ENCODE results near the gene OGDH. TPM values are rescaled to one million over a fixed set of nuclear protein-coding genes. Genes with fewer than 3 reads are reported as not detected.

The OGDH gene
- total RNA-seq, 1 donor from 2014 or later: 73.7 TPM

GRCh38 chr7:44575054-44575453 lies 31.4 kb upstream of the OGDH start:
- peaks cover 76% of the 10 kb centered on the region for H3K79me2 ChIP-seq (ENCODE audit: insufficient read depth, low read length)
- TF ChIP-seq EZH2 (IDR thresholded peaks at IDR 0.05; ENCODE audit: insufficient read depth, low read length): no peak
- no peak overlapping the region for H3K27ac ChIP-seq (ENCODE audit: low read depth, low read length)
- peak overlapping the region; percentile 98 for H3K4me3 Mint-ChIP-seq (ENCODE audit: unreplicated experiment)
- H3K27ac Mint-ChIP-seq (ENCODE audit: unreplicated experiment): peak overlapping the region; percentile 14
- peaks cover 34% of the 10 kb centered on the region for H4K20me1 ChIP-seq (ENCODE audit: insufficient read depth, low read length)
- peaks cover 31% of the 10 kb centered on the region for H3K4me1 Mint-ChIP-seq (ENCODE audit: low read depth, unreplicated experiment)
- peaks cover 51% of the 10 kb centered on the region for H3K36me3 ChIP-seq (ENCODE audit: insufficient read depth, low read length)
- no peaks in the 10 kb centered on the region for H3K9me3 Mint-ChIP-seq (ENCODE audit: unreplicated experiment)
- no peak for DNase-seq (ENCODE audit: low read depth)
- H3K9me3 ChIP-seq (ENCODE audit: insufficient read depth, low read depth, low read length): no peaks in the 10 kb centered on the region
- H3K27me3 Mint-ChIP-seq (ENCODE audit: low read depth, unreplicated experiment): no peaks in the 10 kb centered on the region
- no peak overlapping the region for H3K4me3 ChIP-seq (ENCODE audit: insufficient read depth, low read depth, low read length)
- peak overlapping the region; percentile 98 for H3K9ac ChIP-seq (ENCODE audit: low read length)
- no peak for FAIRE-seq
- no peak overlapping the region for H2AFZ ChIP-seq (ENCODE audit: low read depth, low read length)
- H3K27me3 ChIP-seq (ENCODE audit: insufficient read depth, low read length): no peaks in the 10 kb centered on the region
- H3K36me3 Mint-ChIP-seq (ENCODE audit: low read depth, unreplicated experiment): peaks cover 17% of the 10 kb centered on the region
- peak overlapping the region; percentile 96 for H3K4me2 ChIP-seq (ENCODE audit: low read length)
- peaks cover 20% of the 10 kb centered on the region for H3K4me1 ChIP-seq (ENCODE audit: insufficient read depth, low read length)

- H3K79me2 ChIP-seq (ENCODE audit: insufficient read depth, low read length): peaks cover 74% of the 10 kb centered on the region
- no peak for FAIRE-seq
- peak overlapping the region; percentile 6 for H3K4me3 Mint-ChIP-seq (ENCODE audit: unreplicated experiment)
These were observed 30.2 kb upstream of the OGDH start for GRCh38 chr7:44576228-44576627.

DNA sequence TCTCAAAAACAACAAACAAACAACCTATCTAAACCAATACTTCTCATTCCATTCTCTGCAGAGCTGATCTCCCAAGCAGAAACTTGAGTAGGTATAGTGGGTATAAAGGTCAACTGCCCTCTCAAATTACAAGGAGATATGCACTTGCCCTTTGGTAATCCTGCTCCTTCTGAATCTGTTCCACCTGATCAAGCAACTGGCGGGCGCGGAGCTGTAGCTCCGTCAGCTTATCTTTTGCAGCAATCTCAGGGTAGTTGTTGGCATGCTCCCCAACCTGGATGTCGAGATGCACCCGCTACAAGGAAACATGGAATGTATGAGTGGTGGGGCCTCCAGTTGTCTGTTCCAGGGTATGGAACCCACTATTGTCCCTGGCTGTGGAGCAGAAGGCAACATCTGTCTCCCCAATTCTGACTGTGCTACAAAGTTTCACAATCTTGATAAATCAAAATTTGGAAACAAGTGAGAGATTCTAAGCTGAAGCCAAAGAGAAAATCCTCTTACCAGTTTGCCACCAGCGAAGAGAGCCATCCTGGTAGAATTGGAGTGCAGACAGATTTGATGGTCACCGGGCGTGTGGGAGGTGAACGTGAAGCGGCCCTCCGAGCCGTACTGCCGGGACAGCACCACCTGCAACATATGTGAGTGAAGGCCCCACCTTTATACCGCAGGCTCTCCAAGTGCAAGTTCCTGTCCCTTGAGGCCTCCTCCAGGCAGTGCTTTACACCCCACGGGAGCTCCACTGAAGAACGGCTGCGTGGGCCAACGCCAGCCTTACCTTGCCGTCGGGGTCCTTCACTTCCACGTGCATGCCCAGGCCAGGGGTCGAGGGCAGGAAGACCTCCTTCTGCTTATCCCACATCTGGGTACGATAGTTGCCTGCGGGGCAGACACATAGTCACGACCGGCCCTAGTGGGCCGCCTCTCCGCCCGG lies 25.2 kb upstream of the OGDH start:
- Mint-ChIP-seq H3K36me3 (ENCODE audit: low read depth, unreplicated experiment) (peaks cover 8% of the 10 kb centered on the region), H3K9me3 (ENCODE audit: unreplicated experiment) (no peaks in the 10 kb centered on the region), H3K4me1 (ENCODE audit: low read depth, unreplicated experiment) (peaks cover 9% of the 10 kb centered on the region), H3K27me3 (ENCODE audit: low read depth, unreplicated experiment) (no peaks in the 10 kb centered on the region), H3K27ac (ENCODE audit: unreplicated experiment) (peak overlapping the region; percentile 14), H3K4me3 (ENCODE audit: unreplicated experiment) (peak overlapping the region; percentile 87)
- H3K79me2 ChIP-seq (ENCODE audit: insufficient read depth, low read length): peaks cover 36% of the 10 kb centered on the region
- peak overlapping the region; percentile 64 for H3K27ac ChIP-seq (ENCODE audit: low read depth, low read length)
- peak overlapping the region; percentile 77 for H3K4me3 ChIP-seq (ENCODE audit: insufficient read depth, low read depth, low read length)
- H3K36me3 ChIP-seq (ENCODE audit: insufficient read depth, low read length): peaks cover 18% of the 10 kb centered on the region
- no peak for TF ChIP-seq EZH2 (IDR thresholded peaks at IDR 0.05; ENCODE audit: insufficient read depth, low read length)
- TF ChIP-seq CTCF (IDR thresholded peaks at IDR 0.05; ENCODE audit: insufficient read depth, low read depth, low read length): no peak
- peak overlapping the region; percentile 90 for H3K9ac ChIP-seq (ENCODE audit: low read length)
- peaks cover 5% of the 10 kb centered on the region for H3K4me1 ChIP-seq (ENCODE audit: insufficient read depth, low read length)
- no peaks in the 10 kb centered on the region for H3K27me3 ChIP-seq (ENCODE audit: insufficient read depth, low read length)
- H3K4me2 ChIP-seq (ENCODE audit: low read length): peak overlapping the region; percentile 91
- H2AFZ ChIP-seq (ENCODE audit: low read depth, low read length): peak overlapping the region; percentile 97
- FAIRE-seq (no peak), DNase-seq (ENCODE audit: low read depth) (no peak)
- no peaks in the 10 kb centered on the region for H3K9me3 ChIP-seq (ENCODE audit: insufficient read depth, low read depth, low read length)
- peaks cover 11% of the 10 kb centered on the region for H4K20me1 ChIP-seq (ENCODE audit: insufficient read depth, low read length)

More at GRCh38 chr7:44576228-44576627, 30.2 kb upstream of the OGDH start:
- no peak for DNase-seq (ENCODE audit: low read depth)
- Histone ChIP-seq H2AFZ (ENCODE audit: low read depth, low read length) (no peak overlapping the region), H3K27ac (ENCODE audit: low read depth, low read length) (no peak overlapping the region), H3K9me3 (ENCODE audit: insufficient read depth, low read depth, low read length) (no peaks in the 10 kb centered on the region), H4K20me1 (ENCODE audit: insufficient read depth, low read length) (peaks cover 27% of the 10 kb centered on the region), H3K4me3 (ENCODE audit: insufficient read depth, low read depth, low read length) (no peak overlapping the region), H3K36me3 (ENCODE audit: insufficient read depth, low read length) (peaks cover 41% of the 10 kb centered on the region), H3K9ac (ENCODE audit: low read length) (no peak overlapping the region), H3K27me3 (ENCODE audit: insufficient read depth, low read length) (no peaks in the 10 kb centered on the region), H3K4me2 (ENCODE audit: low read length) (no peak overlapping the region), H3K4me1 (ENCODE audit: insufficient read depth, low read length) (peaks cover 25% of the 10 kb centered on the region)
- H3K36me3 Mint-ChIP-seq (ENCODE audit: low read depth, unreplicated experiment): peaks cover 20% of the 10 kb centered on the region
- peaks cover 36% of the 10 kb centered on the region for H3K4me1 Mint-ChIP-seq (ENCODE audit: low read depth, unreplicated experiment)
- H3K27me3 Mint-ChIP-seq (ENCODE audit: low read depth, unreplicated experiment): no peaks in the 10 kb centered on the region
- peak overlapping the region; percentile 37 for H3K27ac Mint-ChIP-seq (ENCODE audit: unreplicated experiment)
- no peak for TF ChIP-seq EZH2 (IDR thresholded peaks at IDR 0.05; ENCODE audit: insufficient read depth, low read length)
- TF ChIP-seq CTCF (IDR thresholded peaks at IDR 0.05; ENCODE audit: insufficient read depth, low read depth, low read length): no peak
- no peaks in the 10 kb centered on the region for H3K9me3 Mint-ChIP-seq (ENCODE audit: unreplicated experiment)
